Subcutaneous adipose tissue (tissue), 4 donors: Measurements from ENCODE around the gene SAPCD2. TPM values are rescaled to one million over a fixed set of nuclear protein-coding genes. Genes with fewer than 3 reads are reported as not detected.

Experiments
- total RNA-seq, 4 donors: library from RNA; depleted of rRNA; stranded (reverse); fragments of >200 nt; gene quantifications; one replicate each; pipeline ENCODE4 v1.1.0, GENCODE V29; 2016
- TF ChIP-seq, protein P1 (sequence below): fragments of 450-650 bp; IDR thresholded peaks from one replicate; pipeline ENCODE4 v1.5.1; 2016; ENCODE audit warnings: low read depth, mild to moderate bottlenecking, control low read depth, antibody characterized with exemption, moderate library complexity

SAPCD2 gene
- total RNA-seq, 4 donors from 2014 or later = 0.19 to 0.66 (median 0.51) TPM; not detected in 1

- TF ChIP-seq, protein P1, sequence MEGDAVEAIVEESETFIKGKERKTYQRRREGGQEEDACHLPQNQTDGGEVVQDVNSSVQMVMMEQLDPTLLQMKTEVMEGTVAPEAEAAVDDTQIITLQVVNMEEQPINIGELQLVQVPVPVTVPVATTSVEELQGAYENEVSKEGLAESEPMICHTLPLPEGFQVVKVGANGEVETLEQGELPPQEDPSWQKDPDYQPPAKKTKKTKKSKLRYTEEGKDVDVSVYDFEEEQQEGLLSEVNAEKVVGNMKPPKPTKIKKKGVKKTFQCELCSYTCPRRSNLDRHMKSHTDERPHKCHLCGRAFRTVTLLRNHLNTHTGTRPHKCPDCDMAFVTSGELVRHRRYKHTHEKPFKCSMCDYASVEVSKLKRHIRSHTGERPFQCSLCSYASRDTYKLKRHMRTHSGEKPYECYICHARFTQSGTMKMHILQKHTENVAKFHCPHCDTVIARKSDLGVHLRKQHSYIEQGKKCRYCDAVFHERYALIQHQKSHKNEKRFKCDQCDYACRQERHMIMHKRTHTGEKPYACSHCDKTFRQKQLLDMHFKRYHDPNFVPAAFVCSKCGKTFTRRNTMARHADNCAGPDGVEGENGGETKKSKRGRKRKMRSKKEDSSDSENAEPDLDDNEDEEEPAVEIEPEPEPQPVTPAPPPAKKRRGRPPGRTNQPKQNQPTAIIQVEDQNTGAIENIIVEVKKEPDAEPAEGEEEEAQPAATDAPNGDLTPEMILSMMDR = no peak
Measured at GRCh38 chr9:137026384-137026783, 44.0 kb downstream of the SAPCD2 start.

DNA sequence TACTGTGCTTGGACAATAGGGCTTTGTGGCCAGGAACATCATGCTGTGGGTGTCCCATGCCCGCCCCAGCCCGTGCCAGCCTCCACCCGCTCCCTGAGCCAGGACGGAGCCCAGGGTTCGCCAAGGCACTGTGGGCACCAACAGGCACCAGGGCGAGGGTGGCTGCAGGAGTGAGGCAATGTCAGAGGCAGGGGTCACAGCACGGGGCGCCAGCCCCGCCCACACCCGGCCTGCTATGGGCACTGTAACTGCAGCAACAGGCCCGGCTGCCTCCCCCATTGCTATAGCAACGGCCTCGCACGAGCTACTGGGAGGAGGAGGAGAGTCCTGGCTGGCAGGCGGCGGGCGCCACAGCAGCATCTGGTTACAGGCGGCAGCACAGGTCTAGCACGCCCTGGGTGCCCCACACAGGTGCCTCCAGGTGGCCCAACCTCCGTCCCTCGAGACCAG lies 44.8 kb downstream of the SAPCD2 start:
- TF ChIP-seq, protein P1 = no peak

- TF ChIP-seq, protein P1 = no peak
Measured at GRCh38 chr9:137023583-137023991, 46.8 kb downstream of the SAPCD2 start.

DNA sequence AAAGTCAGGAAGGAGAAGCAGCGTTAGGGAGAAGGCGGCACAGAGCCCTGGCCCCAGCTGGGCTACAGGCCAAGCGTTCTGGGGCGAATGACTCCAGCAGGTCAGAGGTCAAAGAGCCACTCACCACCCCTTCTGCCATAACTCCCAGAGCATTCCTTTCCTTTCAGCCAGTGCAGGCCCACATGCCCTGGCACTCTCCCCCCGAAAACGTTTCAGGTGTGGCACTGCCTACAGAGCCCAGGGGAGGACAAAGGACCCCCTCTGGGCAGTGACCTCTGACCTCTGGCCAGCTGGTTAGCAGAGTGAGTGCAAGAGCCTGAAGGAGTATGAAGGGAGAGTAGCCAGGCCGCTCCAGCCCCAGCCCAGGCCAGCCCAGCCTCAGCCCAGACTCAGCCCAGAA lies 47.2 kb downstream of the SAPCD2 start:
- TF ChIP-seq, protein P1 = no peak

- TF ChIP-seq, protein P1 = no peak
Measured at GRCh38 chr9:137022662-137023008, 47.7 kb downstream of the SAPCD2 start.

DNA sequence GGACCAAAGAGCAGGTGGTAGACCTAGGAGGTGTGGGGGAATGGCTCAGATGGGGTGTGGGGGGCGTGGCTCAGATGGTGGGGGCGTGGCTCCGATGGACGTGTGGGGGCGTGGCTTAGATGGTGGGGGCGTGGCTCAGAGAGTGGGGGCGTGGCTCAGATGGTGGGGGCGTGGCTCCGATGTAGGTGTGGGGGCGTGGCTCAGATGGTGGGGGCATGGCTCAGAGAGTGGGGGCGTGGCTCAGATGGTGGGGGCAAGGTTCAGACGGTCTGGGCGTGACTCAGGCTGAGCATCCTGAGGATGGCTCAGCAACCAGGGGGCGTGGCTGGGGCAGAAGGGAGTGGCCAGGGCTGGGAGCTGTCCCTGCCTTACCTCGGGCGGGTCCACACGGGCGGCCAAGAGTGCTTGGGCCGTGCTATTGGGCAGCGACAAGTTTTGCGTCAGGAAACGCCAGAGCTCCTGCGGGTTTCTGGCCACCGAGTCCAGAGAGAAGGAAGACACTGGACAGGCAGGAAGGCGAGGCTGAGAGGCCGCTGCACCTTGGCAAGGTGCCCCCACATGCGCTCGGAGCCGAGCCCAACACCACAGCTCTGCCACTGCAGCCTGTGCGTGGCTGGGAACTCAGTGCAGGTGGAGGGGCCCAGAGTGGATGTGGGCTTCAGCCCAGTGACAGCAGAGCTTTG lies 48.2 kb downstream of the SAPCD2 start:
- TF ChIP-seq, protein P1 = no peak

GRCh38 chr9:137021568-137021978 lies 48.8 kb downstream of the SAPCD2 start:
- TF ChIP-seq, protein P1 = no peak
